Kidney (tissue), 14 donors: ENCODE data around the gene ZC3H12A. TPM values are rescaled to one million over a fixed set of nuclear protein-coding genes. Genes with fewer than 3 reads are reported as not detected.
A peak's percentile ranks its signal among the peaks of the same experiment; 100 is the strongest.

Experiments used
- DNase-seq, 5 donors: peaks; one replicate each; pipeline ENCODE4 v3.0.0-alpha.2; 2013 to 2020
- FAIRE-seq: peaks from 2 replicates; lab custom pipeline; 2012; peaks lifted over from hg19 to GRCh38; lab: Jason Lieb, UNC
- H3K27ac ChIP-seq, 2 donors: one replicate each; pipeline ENCODE4 v1.7.0; 2013; ENCODE audit warnings: low read depth in 2 of 2, low read length in 2 of 2, inconsistent platforms in 1 of 2
- H3K27me3 ChIP-seq: one replicate; pipeline ENCODE4 v1.7.1; 2013; ENCODE audit warnings: low read length, inconsistent platforms; ENCODE audit not compliant: control insufficient read depth, insufficient read depth
- H3K36me3 ChIP-seq, 3 donors: one replicate each; pipeline versions ENCODE4 v1.7.0 to v1.7.1; 2013; ENCODE audit warnings: low read length in 3 of 3, control low read depth in 1 of 3, inconsistent platforms in 1 of 3; ENCODE audit not compliant: insufficient read depth in 3 of 3, control insufficient read depth in 2 of 3
- H3K4me1 ChIP-seq, 3 donors: one replicate each; pipeline versions ENCODE4 v1.7.0 to v1.7.1; 2013; ENCODE audit warnings: low read length in 3 of 3, inconsistent platforms in 1 of 3, low read depth in 1 of 3; ENCODE audit not compliant: control insufficient read depth in 2 of 3, insufficient read depth in 2 of 3
- H3K4me3 ChIP-seq, 3 donors: one replicate each; pipeline versions ENCODE4 v1.7.0 to v1.8.1; 2013; ENCODE audit warnings: low read length in 3 of 3, control low read depth in 1 of 3, inconsistent platforms in 1 of 3
- H3K9ac ChIP-seq, 3 donors: one replicate each; pipeline versions ENCODE4 v1.7.0 to v1.7.1; 2013; ENCODE audit warnings: low read length in 3 of 3, control low read depth in 1 of 3, inconsistent platforms in 1 of 3
- H3K9me3 ChIP-seq, 3 donors: one replicate each; pipeline versions ENCODE4 v1.7.0 to v1.7.1; 2013; ENCODE audit warnings: low read length in 3 of 3, control low read depth in 1 of 3, inconsistent platforms in 1 of 3; ENCODE audit not compliant: control insufficient read depth in 2 of 3, insufficient read depth in 1 of 3
- intact Hi-C: fragments of 100-400 bp; cut with DNase I; formaldehyde crosslinking; loops from one replicate; pipeline ENCODE4 v1.11.1; 2022
- polyA plus RNA-seq: library from polyadenylated mRNA; stranded (reverse); fragments of 350-450 nt; fragmentation: Illumina TruSeq; extraction: RNeasy Lipid Tissue Mini Kit (QIAGEN cat#74804); gene quantifications from one replicate; pipeline ENCODE4 v1.2.3, GENCODE V29; 2014; ENCODE audit warnings: low read depth, low replicate concordance; ENCODE audit not compliant: insufficient read depth
- total RNA-seq: library from RNA; stranded (reverse); fragmentation: NEBNext Ultra II Directional; extraction: Animal tissue kit (Norgen Biotek cat#: 25700); gene quantifications from one replicate; pipeline ENCODE4 v1.2.1, GENCODE V29; 2021
- TF ChIP-seq, protein P1 (sequence below): IDR thresholded peaks from 3 replicates; pipeline ENCODE4 v1.5.1; 2012; ENCODE audit warnings: mild to moderate bottlenecking, moderate library complexity, borderline replicate concordance; ENCODE audit not compliant: insufficient read depth; ENCODE audit errors: extremely low read depth
- donor health status: control.
- donor health status: control.
- donor health status: control.
- donor health status: control.
- donor health status: control.
- donor health status: DM: yes; HTN: yes; CAD: no.
- donor health status: Normal renal cell carcinoma (clear cell type).

The ZC3H12A gene
- total and polyA plus RNA-seq, 2 donors from 2014 or later: 3.8 to 21.1 TPM

GRCh38 chr1:37476460-37477197, 2.2 kb downstream of the ZC3H12A start:
- TF ChIP-seq, protein P1, sequence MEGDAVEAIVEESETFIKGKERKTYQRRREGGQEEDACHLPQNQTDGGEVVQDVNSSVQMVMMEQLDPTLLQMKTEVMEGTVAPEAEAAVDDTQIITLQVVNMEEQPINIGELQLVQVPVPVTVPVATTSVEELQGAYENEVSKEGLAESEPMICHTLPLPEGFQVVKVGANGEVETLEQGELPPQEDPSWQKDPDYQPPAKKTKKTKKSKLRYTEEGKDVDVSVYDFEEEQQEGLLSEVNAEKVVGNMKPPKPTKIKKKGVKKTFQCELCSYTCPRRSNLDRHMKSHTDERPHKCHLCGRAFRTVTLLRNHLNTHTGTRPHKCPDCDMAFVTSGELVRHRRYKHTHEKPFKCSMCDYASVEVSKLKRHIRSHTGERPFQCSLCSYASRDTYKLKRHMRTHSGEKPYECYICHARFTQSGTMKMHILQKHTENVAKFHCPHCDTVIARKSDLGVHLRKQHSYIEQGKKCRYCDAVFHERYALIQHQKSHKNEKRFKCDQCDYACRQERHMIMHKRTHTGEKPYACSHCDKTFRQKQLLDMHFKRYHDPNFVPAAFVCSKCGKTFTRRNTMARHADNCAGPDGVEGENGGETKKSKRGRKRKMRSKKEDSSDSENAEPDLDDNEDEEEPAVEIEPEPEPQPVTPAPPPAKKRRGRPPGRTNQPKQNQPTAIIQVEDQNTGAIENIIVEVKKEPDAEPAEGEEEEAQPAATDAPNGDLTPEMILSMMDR: no peak
- H3K27me3 ChIP-seq: no peaks in the 10 kb centered on the region
- H3K36me3 ChIP-seq: peaks cover 0 to 33% (median 20%) of the 10 kb centered on the region in 3 donors
- no peaks in the 10 kb centered on the region for H3K9me3 ChIP-seq
- intact Hi-C loops: no loop called here
- peaks cover 0 to 75% (median 44%) of the 10 kb centered on the region in 3 donors for H3K4me1 ChIP-seq
- peak overlapping the region in 2 of 3 donors; percentile 96 for H3K4me3 ChIP-seq
- peak in 1 of 5 donors; percentile 90 for DNase-seq
- H3K9ac ChIP-seq: peak overlapping the region in 2 of 3 donors; percentile 96 to 99
- FAIRE-seq: no peak
- peak overlapping the region; percentile 92 to 97 for H3K27ac ChIP-seq

DNA sequence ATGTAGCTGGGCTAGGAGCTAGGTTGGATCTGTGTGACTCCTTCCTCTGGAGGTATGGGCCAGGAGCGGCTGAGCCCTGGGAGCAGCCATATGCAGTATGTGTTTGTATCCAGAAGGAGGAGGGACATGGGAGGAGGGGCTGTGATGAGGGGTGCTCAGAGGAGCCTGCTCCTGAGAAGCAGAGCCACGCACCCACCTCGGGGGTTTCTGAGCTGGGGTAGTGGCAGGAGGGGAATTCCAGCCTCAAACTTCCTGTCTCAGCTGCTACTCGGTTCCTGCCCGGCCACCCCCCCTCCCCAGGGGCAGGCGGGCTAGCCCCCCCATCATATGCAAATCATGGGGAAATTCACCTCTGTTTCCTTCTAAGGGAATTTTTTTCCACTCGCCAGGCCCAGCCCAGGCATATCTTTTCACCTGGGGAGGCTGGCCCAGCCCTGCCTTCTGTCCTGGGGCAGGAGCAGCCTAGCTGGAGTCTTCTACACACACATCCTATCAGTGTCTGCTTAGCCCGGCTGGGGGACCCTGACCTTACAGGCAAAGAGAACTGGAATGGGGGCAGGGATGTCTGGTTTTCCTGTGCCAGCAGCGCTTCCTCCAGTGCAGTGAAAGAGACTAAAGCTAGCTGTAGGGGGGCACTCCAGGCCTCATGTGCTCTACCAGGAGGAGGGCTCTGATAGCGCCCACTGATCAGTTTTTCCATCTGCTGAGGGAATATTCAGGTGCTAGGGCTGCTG, 3.0 kb downstream of the ZC3H12A start:
- peak in 4 of 5 donors; percentile 24 to 93 (median 40) for DNase-seq
- Histone ChIP-seq H3K27ac (peak overlapping the region; percentile 92 to 97), H3K9ac (peak overlapping the region in 2 of 3 donors; percentile 96 to 99), H3K27me3 (no peaks in the 10 kb centered on the region), H3K4me1 (peaks cover 0 to 67% (median 37%) of the 10 kb centered on the region in 3 donors), H3K36me3 (peaks cover 0 to 40% (median 24%) of the 10 kb centered on the region in 3 donors), H3K9me3 (no peaks in the 10 kb centered on the region), H3K4me3 (peak overlapping the region in 2 of 3 donors; percentile 96)
- intact Hi-C loops: no loop called here
- FAIRE-seq: no peak
- TF ChIP-seq, protein P1: no peak

DNA sequence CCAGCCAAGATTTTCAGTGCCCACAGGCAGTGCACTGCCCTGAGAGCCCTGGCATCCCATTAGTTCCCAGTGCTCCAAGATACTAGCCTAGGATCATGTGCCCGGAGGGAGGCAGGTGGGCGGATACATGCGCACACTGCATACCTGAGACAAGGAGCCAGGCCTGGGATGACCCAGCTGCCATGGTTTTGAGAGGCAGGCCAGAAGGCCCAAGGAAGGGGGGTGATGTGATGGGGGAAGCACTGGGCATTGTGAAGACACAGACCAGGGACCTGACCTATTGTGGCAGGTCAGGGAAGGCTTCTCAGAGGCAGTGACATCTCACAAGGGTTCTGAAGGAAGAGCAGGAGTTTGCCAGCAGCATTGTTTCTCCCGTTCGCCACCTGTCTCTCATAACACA, 3.6 kb downstream of the ZC3H12A start:
- H3K4me1 ChIP-seq: peaks cover 0 to 62% (median 35%) of the 10 kb centered on the region in 3 donors
- peak overlapping the region in 2 of 3 donors; percentile 96 for H3K4me3 ChIP-seq
- H3K9me3 ChIP-seq: no peaks in the 10 kb centered on the region
- TF ChIP-seq, protein P1: no peak
- peak overlapping the region in 2 of 3 donors; percentile 83 to 96 for H3K9ac ChIP-seq
- peak in 1 of 5 donors; percentile 74 for DNase-seq
- FAIRE-seq: no peak
- H3K27me3 ChIP-seq: no peaks in the 10 kb centered on the region
- intact Hi-C loops: no loop called here
- peak overlapping the region; percentile 92 to 97 for H3K27ac ChIP-seq
- peaks cover 0 to 46% (median 27%) of the 10 kb centered on the region in 3 donors for H3K36me3 ChIP-seq
